Ascending aorta (tissue), 2 donors: ENCODE measurements around the gene TGFB1. TPM values are rescaled to one million over a fixed set of nuclear protein-coding genes. Genes with fewer than 3 reads are reported as not detected.
"Not testable (repeated sequence)": the region's sequence is repeated elsewhere in the genome, so short reads cannot be mapped to it uniquely, and the experiment has no call there.

ENCODE experiments used
- DNase-seq, 2 donors: peaks; one replicate each; pipeline ENCODE4 v3.0.0-alpha.2; 2019; ENCODE audit warnings: low spot score in 2 of 2
- H3K27ac ChIP-seq, 2 donors: fragments of 200-600 bp; sonication (generic); one replicate each; pipeline ENCODE4 v1.5.1; 2016 to 2017; ENCODE audit warnings: mild to moderate bottlenecking in 1 of 2
- H3K27me3 ChIP-seq: fragments of 200-600 bp; sonication (generic); one replicate; pipeline ENCODE4 v1.5.1; 2017
- H3K36me3 ChIP-seq, 2 donors: fragments of 200-600 bp; sonication (generic); one replicate each; pipeline ENCODE4 v1.5.1; 2016
- H3K4me1 ChIP-seq, 2 donors: fragments of 200-600 bp; sonication (generic); one replicate each; pipeline ENCODE4 v1.5.1; 2016 to 2017; ENCODE audit warnings: mild to moderate bottlenecking in 1 of 2
- H3K4me3 ChIP-seq, 2 donors: fragments of 200-600 bp; sonication (generic); one replicate each; pipeline ENCODE4 v1.5.1; 2016 to 2017; ENCODE audit warnings: mild to moderate bottlenecking in 1 of 2
- H3K9me3 ChIP-seq, 2 donors: fragments of 200-600 bp; sonication (generic); one replicate each; pipeline ENCODE4 v1.5.1; 2016
- CTCF ChIP-seq, 3 experiments: fragments of 200-600 bp in 2 of 3; fragments of 450-650 bp in 1 of 3; sonication (generic) in 2 of 3; IDR thresholded peaks; one replicate each; pipeline ENCODE4 v1.5.1; 2016 to 2019; ENCODE audit warnings: antibody characterized with exemption in 3 of 3, mild to moderate bottlenecking in 1 of 3, moderate library complexity in 1 of 3
- intact Hi-C: fragments of 100-400 bp; cut with DNase I; formaldehyde crosslinking; loops from one replicate; pipeline ENCODE4 v1.15.1; 2023
- total RNA-seq: library from RNA; depleted of rRNA; stranded (reverse); fragments of >200 nt; gene quantifications from one replicate; pipeline ENCODE4 v1.1.0, GENCODE V29; 2016

TGFB1 gene
- total RNA-seq, 1 donor from 2014 or later: 103 TPM

GRCh38 chr19:41376241-41376997 is 22.7 kb upstream of the TGFB1 start, which contains the start of gene TMEM91:
Gene TMEM91, plus strand, starts transcription at chr19:41376533. Its CDS starts 1,777 bp downstream, at chr19:41378310.
- intact Hi-C loops: loop anchor here (1.0 to 2.0 kb wide), 2 partner anchors 21 to 22 kb away; partner anchors contain the start of genes BCKDHA and EXOSC5
- TF ChIP-seq CTCF (IDR thresholded peaks at IDR 0.05): no peak
- no peak for DNase-seq

GRCh38 chr19:41373993-41374392 is 20.3 kb upstream of the TGFB1 start:
- intact Hi-C loops: no loop called here
- no peak overlapping the region for H3K4me3 ChIP-seq

More at GRCh38 chr19:41376241-41376997, 22.7 kb upstream of the TGFB1 start, which contains the start of gene TMEM91:
- no peaks in the 10 kb centered on the region for H3K9me3 ChIP-seq
- peak within 1 kb of the TSS; percentile 71 to 75 for H3K27ac ChIP-seq
- peak within 1 kb of the TSS; percentile 57 to 69 for H3K4me3 ChIP-seq
- H3K36me3 ChIP-seq: no peaks in the 10 kb centered on the region
- H3K27me3 ChIP-seq: no peaks in the 10 kb centered on the region
- peaks cover 0 to 14% of the 10 kb centered on the region in 2 donors for H3K4me1 ChIP-seq

GRCh38 chr19:41372501-41372900 is 18.8 kb upstream of the TGFB1 start:
- TF ChIP-seq CTCF (IDR thresholded peaks at IDR 0.05): no peak
- H3K9me3 ChIP-seq: no peaks in the 10 kb centered on the region
- H3K4me3 ChIP-seq: no peak overlapping the region
- intact Hi-C loops: no loop called here
- peaks cover 0 to 16% of the 10 kb centered on the region in 2 donors for H3K4me1 ChIP-seq
- H3K27me3 ChIP-seq: no peaks in the 10 kb centered on the region
- no peak for DNase-seq
- H3K36me3 ChIP-seq: no peaks in the 10 kb centered on the region
- no peak overlapping the region for H3K27ac ChIP-seq

More at GRCh38 chr19:41373993-41374392, 20.3 kb upstream of the TGFB1 start:
- Histone ChIP-seq H3K9me3 (no peaks in the 10 kb centered on the region), H3K4me1 (peaks cover 0 to 14% of the 10 kb centered on the region in 2 donors), H3K36me3 (no peaks in the 10 kb centered on the region), H3K27ac (no peak overlapping the region), H3K27me3 (no peaks in the 10 kb centered on the region)
- no peak for TF ChIP-seq CTCF (IDR thresholded peaks at IDR 0.05)
- peak in 1 of 2 donors; percentile 84 for DNase-seq

- Histone ChIP-seq H3K9me3 (no peaks in the 10 kb centered on the region), H3K27me3 (no peaks in the 10 kb centered on the region), H3K4me1 (peaks cover 0 to 17% of the 10 kb centered on the region in 2 donors), H3K27ac (no peak overlapping the region), H3K36me3 (no peaks in the 10 kb centered on the region), H3K4me3 (no peak overlapping the region)
- DNase-seq: no peak
- intact Hi-C loops: no loop called here
- TF ChIP-seq CTCF (IDR thresholded peaks at IDR 0.05): no peak
These were observed 17.8 kb upstream of the TGFB1 start for GRCh38 chr19:41371541-41371940.

- H3K36me3 ChIP-seq, H3K27ac ChIP-seq, H3K27me3 ChIP-seq, H3K4me3 ChIP-seq, H3K9me3 ChIP-seq, DNase-seq, intact Hi-C loops: not testable (repeated sequence)
- peaks cover 0 to 17% of the 10 kb centered on the region in 2 donors for H3K4me1 ChIP-seq
These were observed 17.4 kb upstream of the TGFB1 start for GRCh38 chr19:41371119-41371518.

- intact Hi-C loops: no loop called here
- TF ChIP-seq CTCF (IDR thresholded peaks at IDR 0.05): no peak
- no peaks in the 10 kb centered on the region for H3K36me3 ChIP-seq
These were observed 16.0 kb upstream of the TGFB1 start for GRCh38 chr19:41369769-41370168.

More at GRCh38 chr19:41369769-41370168, 16.0 kb upstream of the TGFB1 start:
- DNase-seq: no peak
- H3K4me1 ChIP-seq: peaks cover 0 to 14% of the 10 kb centered on the region in 2 donors
- no peak overlapping the region for H3K27ac ChIP-seq
- no peaks in the 10 kb centered on the region for H3K9me3 ChIP-seq
- H3K27me3 ChIP-seq: no peaks in the 10 kb centered on the region
- no peak overlapping the region for H3K4me3 ChIP-seq
